ENCODE data around the gene PIK3CG. TPM values are rescaled to one million over a fixed set of nuclear protein-coding genes. Genes with fewer than 3 reads are reported as not detected.

The PIK3CG gene
- total and polyA plus RNA-seq, 2 donors (not counting 1 experiment from before 2014, with no cell fraction given) = 13.3 to 44.8 TPM

DNA sequence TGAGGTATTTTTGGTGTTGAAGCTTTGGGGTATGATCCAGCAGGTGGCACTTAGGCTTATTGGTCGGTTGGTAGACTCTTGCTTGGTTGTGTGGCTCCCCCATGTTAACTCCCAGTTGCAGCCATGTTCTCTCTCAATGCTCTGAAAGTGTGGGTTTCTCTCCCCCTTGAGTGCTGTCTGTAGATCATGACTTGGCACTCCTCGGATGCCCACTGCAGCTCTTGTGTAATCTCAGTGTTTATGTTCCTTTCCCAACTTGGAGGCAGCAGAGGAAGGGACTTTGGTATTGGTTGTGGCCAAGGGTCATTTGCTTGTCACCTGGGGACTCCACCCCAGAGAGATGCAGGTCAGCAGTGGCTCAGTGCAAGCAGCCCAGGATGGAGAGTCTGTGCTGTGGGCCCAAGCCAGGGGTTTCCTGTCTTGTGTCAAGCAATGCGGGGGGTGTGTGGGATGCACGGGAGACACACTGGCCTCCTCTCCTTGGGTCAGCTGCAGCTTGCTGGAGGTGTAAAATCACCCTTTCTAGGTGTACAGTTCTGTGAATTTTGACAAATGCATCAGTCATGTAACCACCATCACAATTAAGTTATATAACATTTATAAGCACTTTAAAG lies 36.9 kb downstream of the PIK3CG start:
- Mint-ChIP-seq H3K9me3 (ENCODE audit: insufficient read depth) (peaks cover 3% of the 10 kb centered on the region), H3K4me3 (no peak overlapping the region), H3K27me3 (no peaks in the 10 kb centered on the region), H3K4me1 (peaks cover 40% of the 10 kb centered on the region), H3K27ac (peak overlapping the region; percentile 12)
- Histone ChIP-seq H3K4me3 (ENCODE audit: control extremely low read depth in 1 of 5, extremely low read depth in 1 of 5, insufficient read depth in 1 of 5, low read depth in 2 of 5, low read length in 4 of 5) (no peak overlapping the region), H3K9ac (ENCODE audit: low read length) (no peak overlapping the region), H2AFZ (ENCODE audit: insufficient read depth, low read depth, low read length, poor library complexity, severe bottlenecking) (no peak overlapping the region), H3K4me1 (ENCODE audit: control insufficient read depth in 2 of 2, insufficient read depth in 2 of 2, low read length in 2 of 2) (peaks cover 4 to 6% of the 10 kb centered on the region in 2 donors), H3K27ac (ENCODE audit: low read length in 2 of 2) (peak overlapping the region in 1 of 2 donors; percentile 24), H3K4me2 (replicated peaks; ENCODE audit: low read depth, low read length, poor library complexity, severe bottlenecking) (no peak overlapping the region), H3K79me2 (ENCODE audit: control insufficient read depth, insufficient read depth, low read length) (peaks cover 44% of the 10 kb centered on the region), H4K20me1 (ENCODE audit: control insufficient read depth, insufficient read depth, low read length, poor library complexity, severe bottlenecking) (peaks cover 19% of the 10 kb centered on the region), H3K36me3 (replicated peaks in 1 of 2; ENCODE audit: control extremely low read depth in 1 of 2, control insufficient read depth in 1 of 2, extremely low read depth in 1 of 2, insufficient read depth in 2 of 2, low read length in 1 of 2) (peaks cover 4 to 39% of the 10 kb centered on the region in 2 experiments), H3K27me3 (replicated peaks in 1 of 4; ENCODE audit: control extremely low read depth in 1 of 4, control insufficient read depth in 3 of 4, insufficient read depth in 4 of 4, low read length in 3 of 4) (no peaks in the 10 kb centered on the region), H3K9me3 (ENCODE audit: control extremely low read depth in 1 of 3, control insufficient read depth in 2 of 3, insufficient read depth in 1 of 3, low read length in 2 of 3) (no peaks in the 10 kb centered on the region)
- ATAC-seq (ENCODE audit: low read depth) (no peak), DNase-seq (no peak)
- ChIA-PET POLR2A (no interaction called here), CTCF (no interaction called here)
- WGBS (ENCODE audit: insufficient coverage) = 58% methylated on average over 3 of the region's 4 CpGs
- intact Hi-C loops (cut with micrococcal nuclease) = no loop called here
- TF ChIP-seq, protein P1, sequence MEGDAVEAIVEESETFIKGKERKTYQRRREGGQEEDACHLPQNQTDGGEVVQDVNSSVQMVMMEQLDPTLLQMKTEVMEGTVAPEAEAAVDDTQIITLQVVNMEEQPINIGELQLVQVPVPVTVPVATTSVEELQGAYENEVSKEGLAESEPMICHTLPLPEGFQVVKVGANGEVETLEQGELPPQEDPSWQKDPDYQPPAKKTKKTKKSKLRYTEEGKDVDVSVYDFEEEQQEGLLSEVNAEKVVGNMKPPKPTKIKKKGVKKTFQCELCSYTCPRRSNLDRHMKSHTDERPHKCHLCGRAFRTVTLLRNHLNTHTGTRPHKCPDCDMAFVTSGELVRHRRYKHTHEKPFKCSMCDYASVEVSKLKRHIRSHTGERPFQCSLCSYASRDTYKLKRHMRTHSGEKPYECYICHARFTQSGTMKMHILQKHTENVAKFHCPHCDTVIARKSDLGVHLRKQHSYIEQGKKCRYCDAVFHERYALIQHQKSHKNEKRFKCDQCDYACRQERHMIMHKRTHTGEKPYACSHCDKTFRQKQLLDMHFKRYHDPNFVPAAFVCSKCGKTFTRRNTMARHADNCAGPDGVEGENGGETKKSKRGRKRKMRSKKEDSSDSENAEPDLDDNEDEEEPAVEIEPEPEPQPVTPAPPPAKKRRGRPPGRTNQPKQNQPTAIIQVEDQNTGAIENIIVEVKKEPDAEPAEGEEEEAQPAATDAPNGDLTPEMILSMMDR (IDR thresholded peaks at IDR 0.05) = no peak
- no peak for TF ChIP-seq EZH2 (IDR thresholded peaks at IDR 0.05; ENCODE audit: borderline replicate concordance, insufficient read depth, low read depth, low read length, poor library complexity, severe bottlenecking)

DNA sequence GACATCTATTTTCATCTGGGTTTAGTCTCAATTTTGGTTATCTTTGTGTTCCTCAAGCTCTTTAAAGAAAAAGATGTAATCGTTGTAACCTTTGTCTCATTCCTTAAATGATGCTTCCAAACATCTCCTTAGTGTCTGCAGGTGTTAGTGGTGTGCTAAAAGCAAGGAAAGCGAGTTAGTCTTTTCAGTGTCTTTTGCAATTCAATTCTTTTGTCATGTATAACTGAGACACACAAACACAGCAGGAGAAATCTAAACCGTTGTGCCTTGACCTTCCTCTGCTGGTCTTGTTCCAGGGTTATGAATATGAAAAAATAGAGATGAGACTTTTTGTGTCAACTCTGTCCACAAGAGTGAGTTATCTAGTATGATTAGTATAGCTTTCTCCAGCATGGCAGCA lies 40.7 kb downstream of the PIK3CG start:
- no peak for DNase-seq
- H3K36me3 ChIP-seq (replicated peaks in 1 of 2; ENCODE audit: control extremely low read depth in 1 of 2, control insufficient read depth in 1 of 2, extremely low read depth in 1 of 2, insufficient read depth in 2 of 2, low read length in 1 of 2) = peaks cover 2 to 45% of the 10 kb centered on the region in 2 experiments
- H4K20me1 ChIP-seq (ENCODE audit: control insufficient read depth, insufficient read depth, low read length, poor library complexity, severe bottlenecking) = peaks cover 14% of the 10 kb centered on the region
- TF ChIP-seq EZH2 (IDR thresholded peaks at IDR 0.05; ENCODE audit: borderline replicate concordance, insufficient read depth, low read depth, low read length, poor library complexity, severe bottlenecking) = no peak
- TF ChIP-seq, protein P1 (IDR thresholded peaks at IDR 0.05) = no peak
- H2AFZ ChIP-seq (ENCODE audit: insufficient read depth, low read depth, low read length, poor library complexity, severe bottlenecking) = no peak overlapping the region
- H3K27me3 ChIP-seq (replicated peaks in 1 of 4; ENCODE audit: control extremely low read depth in 1 of 4, control insufficient read depth in 3 of 4, insufficient read depth in 4 of 4, low read length in 3 of 4) = no peaks in the 10 kb centered on the region
- H3K9ac ChIP-seq (ENCODE audit: low read length) = no peak overlapping the region
- Mint-ChIP-seq H3K4me1 (peaks cover 12% of the 10 kb centered on the region), H3K4me3 (no peak overlapping the region), H3K9me3 (ENCODE audit: insufficient read depth) (no peaks in the 10 kb centered on the region), H3K27me3 (no peaks in the 10 kb centered on the region), H3K27ac (no peak overlapping the region)
- ChIA-PET POLR2A (no interaction called here), CTCF (no interaction called here)
- WGBS (ENCODE audit: insufficient coverage) = no CpG with 5 or more reads among the region's 3 CpGs
- intact Hi-C loops (cut with micrococcal nuclease) = no loop called here
- peaks cover 13% of the 10 kb centered on the region for H3K79me2 ChIP-seq (ENCODE audit: control insufficient read depth, insufficient read depth, low read length)
- H3K4me3 ChIP-seq (ENCODE audit: control extremely low read depth in 1 of 5, extremely low read depth in 1 of 5, insufficient read depth in 1 of 5, low read depth in 2 of 5, low read length in 4 of 5) = no peak overlapping the region
- H3K4me2 ChIP-seq (replicated peaks; ENCODE audit: low read depth, low read length, poor library complexity, severe bottlenecking) = no peak overlapping the region
- peaks cover 0 to 4% of the 10 kb centered on the region in 2 donors for H3K4me1 ChIP-seq (ENCODE audit: control insufficient read depth in 2 of 2, insufficient read depth in 2 of 2, low read length in 2 of 2)
- no peak for ATAC-seq (ENCODE audit: low read depth)
- peak overlapping the region in 1 of 2 donors; percentile 7 for H3K27ac ChIP-seq (ENCODE audit: low read length in 2 of 2)
- no peaks in the 10 kb centered on the region for H3K9me3 ChIP-seq (ENCODE audit: control extremely low read depth in 1 of 3, control insufficient read depth in 2 of 3, insufficient read depth in 1 of 3, low read length in 2 of 3)

Data from B cell (primary cell).